Measurements from ENCODE around the gene CYB5R4.
"Not testable (repeated sequence)": the region's sequence is repeated elsewhere in the genome, so short reads cannot be mapped to it uniquely, and the experiment has no call there.

Gene CYB5R4

DNA sequence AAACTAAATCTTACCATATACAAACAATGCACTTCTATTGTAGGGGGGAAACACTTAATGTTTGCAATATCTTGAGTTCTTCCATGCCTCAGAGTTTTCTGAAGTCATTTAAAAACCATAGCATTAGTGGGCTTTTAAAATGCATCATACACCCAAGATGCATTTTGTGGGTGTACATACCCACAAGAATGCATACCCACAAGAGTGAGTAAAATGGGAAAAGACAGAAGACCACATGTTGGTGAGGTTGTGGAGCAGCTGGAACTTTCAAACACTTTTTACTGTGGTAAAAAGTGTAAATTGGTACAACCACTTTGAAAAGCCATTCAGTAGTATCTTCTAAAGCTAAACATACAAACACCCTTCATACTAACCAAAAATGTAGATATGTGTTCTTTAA lies 57.5 kb downstream of the CYB5R4 start:
- no peak for DNase-seq

DNA sequence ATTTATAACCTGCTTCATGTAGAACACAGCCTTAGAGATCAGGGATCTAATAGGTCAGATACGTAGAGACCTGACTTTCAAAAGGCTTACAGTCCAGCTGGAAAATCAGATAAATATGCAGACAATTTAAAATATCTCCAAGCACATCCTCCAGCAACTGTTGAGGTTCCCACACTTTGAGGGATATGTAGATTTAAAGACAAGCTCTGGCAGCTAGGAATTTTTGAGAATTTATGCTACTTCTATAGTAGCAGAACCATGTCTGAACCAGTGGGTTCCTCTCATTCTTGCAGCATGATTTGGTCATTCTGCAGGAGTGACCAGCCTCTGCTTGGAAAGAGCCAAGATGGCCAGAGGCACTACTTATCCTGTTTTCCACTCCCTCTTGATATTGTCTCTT lies 60.5 kb downstream of the CYB5R4 start:
- peak; percentile 72 for DNase-seq

DNA sequence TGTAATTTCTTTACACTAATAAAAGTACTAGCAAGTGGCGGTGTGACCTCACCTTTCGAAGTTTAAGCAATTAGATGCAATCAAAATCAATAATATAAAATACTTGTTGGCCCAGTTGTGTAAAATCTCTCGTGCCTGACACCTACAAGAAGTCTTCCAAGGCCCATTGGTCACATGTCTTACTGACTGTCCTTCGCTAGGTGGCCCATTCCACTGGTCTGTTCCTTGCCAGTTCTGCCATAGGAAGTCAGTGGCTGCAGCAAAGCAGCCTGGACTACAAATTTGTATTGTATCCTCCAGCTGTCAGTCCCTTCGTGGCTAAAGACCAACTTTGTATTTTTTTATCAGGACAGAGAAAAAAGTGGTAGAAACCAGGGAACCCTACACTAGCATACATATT lies 61.8 kb downstream of the CYB5R4 start:
- no peak for DNase-seq

DNA sequence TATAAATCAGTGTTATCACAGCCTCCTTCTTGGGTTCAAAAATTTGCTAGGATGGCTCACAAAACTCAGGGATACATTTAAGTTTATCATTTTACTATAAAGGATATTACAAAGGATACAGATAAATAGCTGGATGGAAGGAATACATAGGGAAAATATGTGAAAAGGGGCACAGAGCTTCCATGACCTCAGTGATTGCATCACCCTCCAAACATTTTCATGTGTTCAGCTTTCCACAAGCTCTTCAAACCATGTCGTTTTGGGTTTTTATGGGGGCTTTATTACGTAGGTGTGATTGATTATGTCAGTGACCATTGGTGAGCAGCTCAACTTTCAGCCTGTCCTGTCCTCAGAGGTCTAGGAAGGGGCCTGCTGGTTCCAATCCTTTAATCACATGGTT lies 68.0 kb downstream of the CYB5R4 start:
- no peak for DNase-seq

DNA sequence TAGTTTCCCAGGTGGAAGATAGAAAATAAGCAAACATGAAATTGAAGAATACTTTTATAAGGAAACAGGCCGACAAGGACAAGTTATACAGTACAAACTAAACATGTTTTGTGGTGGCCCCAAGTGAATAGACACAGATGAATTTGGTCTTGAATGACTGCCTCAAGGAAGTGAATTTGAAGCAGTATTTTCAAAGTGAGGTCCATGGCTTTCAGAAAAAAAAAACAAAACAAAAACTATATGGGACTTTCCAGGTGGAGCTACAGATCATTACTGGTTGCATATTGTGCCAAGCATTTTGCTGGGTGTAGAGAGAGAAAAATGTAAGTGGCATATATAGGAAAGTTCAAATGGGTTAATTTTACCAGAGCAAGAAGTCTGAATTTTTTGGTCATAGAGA lies 68.8 kb downstream of the CYB5R4 start:
- no peak for DNase-seq

DNA sequence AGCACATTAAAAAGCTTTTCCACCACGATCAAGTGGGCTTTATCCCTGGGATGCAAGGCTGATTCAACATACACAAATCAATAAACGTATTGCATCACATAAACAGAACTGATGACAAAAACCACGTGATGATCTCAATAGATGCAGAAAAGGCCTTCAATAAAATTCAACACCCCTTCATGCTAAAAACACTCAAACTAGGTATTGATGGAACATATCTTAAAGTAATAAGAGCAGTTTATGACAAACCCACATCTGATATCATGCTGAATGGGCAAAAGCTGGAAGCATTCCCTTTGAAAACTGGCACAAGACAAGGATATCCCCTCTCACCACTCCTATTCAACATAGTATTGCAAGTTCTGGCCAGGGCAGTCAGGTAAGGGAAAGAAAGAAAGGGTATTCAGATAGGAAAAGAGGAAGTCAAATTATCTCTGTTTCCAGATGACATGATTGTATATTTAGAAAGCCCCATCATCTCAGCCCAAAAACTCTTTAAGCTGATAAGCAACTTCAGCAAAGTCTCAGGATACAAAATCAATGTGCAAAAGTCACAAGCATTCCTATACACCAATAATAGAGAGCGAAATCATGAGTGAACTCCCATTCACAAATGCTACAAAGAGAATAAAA lies 86.8 kb downstream of the CYB5R4 start:
- DNase-seq, result not testable (repeated sequence)

DNA sequence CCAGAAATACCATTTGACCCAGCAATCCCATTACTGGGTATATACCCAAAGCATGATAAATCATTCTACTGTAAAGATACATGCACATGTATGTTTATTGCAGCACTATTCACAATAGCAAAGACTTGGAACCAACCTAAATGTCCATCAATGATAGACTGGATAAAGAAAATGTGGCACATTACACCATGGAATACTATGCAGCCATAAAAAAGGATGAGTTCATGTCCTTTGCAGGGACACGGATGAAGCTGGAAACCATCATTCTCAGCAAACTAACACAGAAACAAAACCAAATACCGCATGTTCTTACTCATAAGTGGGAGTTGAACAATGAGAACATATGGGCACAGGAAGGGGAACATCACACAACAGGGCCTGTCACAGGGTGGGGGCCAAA lies 88.5 kb downstream of the CYB5R4 start:
- DNase-seq, result not testable (repeated sequence)

DNA sequence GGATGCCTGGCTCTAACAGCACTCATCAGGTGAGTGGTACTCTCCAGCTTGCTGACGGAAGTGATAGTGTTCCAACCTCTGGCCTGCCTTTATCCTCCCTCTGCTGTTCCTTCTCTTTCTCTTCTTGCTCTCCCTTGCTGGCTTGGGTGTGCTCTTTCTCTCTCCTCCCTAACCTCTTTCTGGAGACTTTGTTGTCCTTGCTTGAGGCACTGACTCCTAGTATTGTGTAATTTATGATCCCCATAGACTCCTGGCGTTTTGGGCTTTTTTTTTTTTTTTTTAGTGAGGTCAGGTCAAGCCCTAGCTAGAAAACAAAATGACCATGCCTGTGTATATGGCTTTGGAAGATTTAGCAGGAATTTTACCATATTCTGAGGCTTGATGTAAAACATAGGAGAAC lies 89.4 kb downstream of the CYB5R4 start:
- DNase-seq, result no peak

DNA sequence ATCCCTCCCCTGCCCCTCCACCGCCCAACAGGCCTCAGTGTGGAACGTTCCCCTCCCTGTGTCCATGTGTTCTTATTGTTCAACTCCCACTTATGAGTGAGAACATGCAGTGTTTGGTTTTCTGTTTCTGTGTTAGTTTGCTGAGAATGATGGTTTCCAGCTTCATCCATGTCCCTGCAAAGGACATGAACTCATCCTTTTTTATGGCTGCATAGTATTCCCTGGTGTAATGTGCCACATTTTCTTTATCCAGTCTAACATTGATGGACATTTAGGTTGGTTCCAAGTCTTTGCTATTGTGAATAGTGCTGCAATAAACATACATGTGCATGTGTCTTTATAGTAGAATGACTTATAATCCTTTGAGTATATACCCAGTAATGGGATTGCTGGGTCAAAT lies 91.9 kb downstream of the CYB5R4 start:
- not testable (repeated sequence) for DNase-seq

DNA sequence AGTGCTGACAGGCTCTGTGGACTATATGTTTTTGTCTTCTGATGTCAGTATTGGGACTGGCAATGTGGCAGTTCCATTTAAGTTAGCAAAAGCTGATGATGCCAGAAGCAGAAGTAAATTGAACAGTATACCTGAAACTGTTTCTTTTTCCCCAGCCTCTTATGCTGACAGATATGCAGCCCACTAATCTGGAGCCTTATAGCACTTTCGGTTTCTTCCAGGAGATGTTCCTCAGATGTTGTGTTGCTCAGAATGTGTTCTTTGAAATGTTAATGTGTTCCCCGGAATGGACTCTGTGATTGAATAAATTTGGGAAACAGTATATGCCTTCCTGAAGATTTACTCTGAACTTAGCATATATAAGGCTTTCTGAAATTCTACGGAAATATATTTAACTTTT lies 93.3 kb downstream of the CYB5R4 start:
- DNase-seq, result no peak

DNA sequence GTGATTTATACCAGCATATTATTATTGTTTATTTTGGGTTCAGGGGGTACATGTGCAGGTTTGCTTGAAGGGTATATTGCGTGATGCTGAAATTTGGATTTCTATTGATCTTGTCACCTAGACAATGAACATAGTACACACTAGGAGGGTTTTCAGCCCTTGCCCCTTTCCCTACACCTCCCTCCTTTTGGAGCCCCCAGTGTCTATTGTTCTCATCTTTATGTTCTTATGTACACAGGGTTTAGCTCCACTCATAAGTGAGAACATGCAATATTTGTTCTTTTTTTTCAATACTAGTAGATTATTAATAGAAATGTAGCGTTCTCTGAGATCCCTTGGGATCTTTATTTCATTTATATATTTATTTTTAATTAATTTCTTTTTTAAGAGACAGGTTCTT lies 94.9 kb downstream of the CYB5R4 start:
- DNase-seq, result no peak

DNA sequence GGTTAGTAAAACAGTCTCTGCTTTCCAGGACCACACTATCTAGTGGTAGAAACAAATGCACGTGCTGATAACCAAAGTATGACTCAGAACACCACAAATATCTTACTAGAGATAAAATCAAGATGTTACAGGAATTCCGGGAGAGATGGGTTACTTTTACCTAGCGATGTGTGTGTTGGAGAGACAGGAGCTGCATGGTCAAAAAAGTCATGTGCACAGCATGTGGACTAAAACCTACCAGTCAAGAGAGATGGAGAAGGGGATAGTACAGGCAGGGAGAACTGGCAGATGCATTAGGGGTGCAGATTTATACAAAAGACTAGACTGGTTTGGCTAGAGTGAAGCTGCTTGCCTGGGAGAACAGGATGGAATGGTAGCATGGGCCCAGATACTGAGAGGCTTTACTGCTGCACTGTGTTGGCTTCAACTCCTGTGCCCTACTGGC lies 98.8 kb downstream of the CYB5R4 start:
- DNase-seq, result peak; percentile 59

DNA sequence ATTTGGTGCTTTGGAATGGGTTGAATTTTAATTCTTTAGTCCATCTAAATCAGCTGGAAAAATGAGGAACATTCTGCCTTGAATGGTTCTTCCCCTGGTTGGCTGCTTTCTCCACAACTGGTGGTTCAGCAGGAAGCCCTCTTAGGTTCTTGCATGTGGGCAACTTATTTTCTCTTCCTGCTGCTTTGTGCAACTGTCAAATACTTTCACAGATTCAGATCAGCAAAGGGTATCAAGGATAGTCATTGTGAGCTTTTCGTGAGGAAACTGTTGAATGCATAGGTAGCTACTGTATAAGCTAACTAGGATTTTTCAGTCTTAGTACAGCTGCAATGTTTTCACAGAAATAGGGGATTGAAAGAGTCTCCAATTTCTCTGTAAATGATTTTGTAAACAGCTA lies 101.2 kb downstream of the CYB5R4 start:
- DNase-seq, result no peak

DNA sequence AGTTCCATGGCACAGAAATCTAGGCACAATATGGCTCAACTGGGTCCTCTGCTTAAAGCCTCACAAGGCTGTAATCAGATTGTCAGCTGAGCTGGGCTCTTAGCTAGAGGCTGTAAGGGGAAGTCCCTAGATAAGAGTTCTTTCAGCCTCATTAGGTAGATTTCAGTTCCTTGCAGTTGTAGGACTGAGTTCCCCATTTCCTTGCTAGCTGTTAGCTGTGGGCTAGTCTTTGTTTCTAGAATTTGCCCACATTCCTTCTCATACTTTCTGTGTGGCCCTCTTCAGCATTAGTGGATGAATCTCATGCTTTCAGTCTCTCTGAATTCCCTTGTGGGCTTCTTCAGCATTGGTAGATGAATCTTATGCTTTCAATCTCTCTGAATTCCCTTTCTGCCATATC lies 103.1 kb downstream of the CYB5R4 start:
- DNase-seq, result no peak

DNA sequence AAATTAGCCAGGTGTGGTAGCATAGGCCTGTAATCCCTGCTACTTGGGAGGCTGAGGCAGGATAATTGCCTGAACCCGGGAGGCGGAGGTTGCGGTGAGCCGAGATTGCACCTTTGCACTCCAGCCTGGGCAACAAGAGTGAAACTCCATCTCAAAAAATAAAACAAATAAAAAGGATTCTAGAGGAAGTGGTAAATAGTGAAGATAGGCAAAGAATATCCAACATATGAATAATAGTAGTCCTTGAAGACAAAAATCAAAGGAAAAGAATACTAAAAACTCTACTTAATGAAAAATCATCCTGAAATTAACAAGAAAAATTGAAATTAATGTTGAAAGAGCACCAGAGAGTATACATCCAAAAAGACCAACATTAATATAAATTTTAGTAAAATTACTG lies 107.0 kb downstream of the CYB5R4 start:
- DNase-seq, result no peak

DNA sequence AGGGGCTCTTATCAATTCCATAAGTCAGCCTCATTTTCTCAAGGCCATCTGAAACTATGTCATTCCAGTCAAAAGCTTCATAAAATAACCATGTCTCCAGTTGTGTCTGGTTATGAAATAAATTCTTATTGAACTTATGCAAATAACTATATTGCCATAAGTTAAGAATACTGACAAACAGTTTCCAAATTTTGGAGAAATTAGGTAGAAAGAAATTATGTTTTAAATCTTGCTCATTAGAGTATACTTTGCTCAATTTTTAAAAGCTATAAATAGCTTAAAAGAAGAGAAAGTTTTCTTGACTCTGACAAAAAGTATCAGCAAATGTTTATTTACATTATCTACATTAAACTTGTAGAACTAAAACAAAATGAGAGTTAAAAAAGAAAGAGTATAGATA lies 111.1 kb downstream of the CYB5R4 start:
- no peak for DNase-seq

DNA sequence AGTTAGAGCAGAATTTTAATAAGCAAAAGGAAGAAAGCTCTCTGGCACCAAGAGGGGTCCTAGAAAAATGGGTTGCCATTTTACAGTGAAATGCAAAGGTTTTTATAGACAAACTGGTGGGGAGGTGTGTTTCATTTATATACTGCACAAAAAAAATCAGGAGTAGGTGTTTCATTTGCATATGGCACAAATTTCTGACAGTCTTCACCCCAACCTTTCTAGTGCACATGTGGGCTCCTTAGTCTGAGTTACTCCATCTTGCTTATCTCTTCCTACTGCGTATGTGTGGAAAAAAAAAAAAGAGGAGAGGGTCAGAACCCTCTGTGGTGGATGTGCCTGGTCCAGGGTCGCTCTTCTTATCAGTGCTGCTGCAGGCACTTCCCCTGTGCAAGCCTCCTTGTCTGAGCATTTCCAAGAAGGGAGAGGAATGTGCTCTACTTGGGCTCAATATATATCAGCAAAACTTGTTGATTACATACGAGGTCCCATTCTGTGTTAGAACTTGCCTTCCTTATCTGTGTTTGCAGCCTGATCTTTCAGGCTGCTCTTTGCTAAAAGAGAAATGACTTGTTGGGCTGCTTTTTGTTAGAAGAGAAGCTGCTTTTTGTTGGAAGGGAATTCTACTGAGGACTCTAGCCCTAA lies 115.0 kb downstream of the CYB5R4 start:
- no peak for DNase-seq

DNA sequence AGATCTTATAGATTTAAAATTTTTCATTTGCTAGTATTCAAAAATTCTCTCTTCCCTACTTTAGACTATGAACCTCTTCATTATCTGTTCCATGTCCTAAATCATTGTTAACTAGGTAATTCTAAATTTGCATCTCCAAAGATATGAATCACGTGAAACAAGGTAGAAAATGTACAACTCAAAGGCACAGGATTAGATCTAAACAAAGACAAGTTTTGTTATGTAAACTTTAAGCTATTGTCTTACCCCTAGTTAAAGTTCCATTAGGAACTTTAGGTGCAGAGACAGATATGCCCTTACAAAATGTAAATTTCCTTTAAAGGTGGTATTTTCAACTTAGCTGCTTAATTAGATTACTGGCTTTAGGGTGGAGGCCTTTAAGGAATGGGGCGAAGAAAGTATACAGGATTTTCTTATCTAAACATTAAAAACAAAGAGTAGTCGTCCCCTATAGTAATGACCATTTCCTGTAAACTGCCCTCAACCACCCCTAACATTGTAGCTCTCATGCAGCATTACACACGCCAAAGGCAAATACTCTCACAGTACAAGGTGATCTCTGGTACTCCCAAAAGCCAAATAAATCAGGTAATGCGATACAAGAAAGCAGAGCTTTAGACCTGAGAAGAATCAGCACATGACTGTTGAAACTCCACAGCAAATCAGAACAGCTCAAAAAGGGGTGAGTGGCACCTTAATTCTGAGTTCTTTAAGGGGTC lies 116.7 kb downstream of the CYB5R4 start:
- no peak for DNase-seq

DNA sequence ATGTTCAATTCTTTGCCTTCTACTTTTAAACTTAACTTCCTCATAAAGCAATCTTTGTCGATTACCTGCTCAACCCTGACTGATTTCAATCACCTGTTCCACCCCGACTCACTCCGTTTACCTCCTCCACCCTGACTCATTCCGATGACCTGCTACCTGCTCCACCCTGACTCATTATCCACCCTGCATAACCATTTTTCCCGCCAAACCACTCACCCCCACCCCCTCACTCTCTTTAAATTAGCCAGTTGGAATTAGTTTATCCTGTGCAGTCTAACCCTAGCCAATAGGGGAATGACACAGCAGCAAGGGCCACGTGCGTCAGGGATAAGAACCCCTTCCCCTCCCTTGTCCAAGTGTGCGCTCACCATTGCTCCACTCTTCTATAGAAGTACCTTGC lies 117.4 kb downstream of the CYB5R4 start:
- DNase-seq, result no peak

DNA sequence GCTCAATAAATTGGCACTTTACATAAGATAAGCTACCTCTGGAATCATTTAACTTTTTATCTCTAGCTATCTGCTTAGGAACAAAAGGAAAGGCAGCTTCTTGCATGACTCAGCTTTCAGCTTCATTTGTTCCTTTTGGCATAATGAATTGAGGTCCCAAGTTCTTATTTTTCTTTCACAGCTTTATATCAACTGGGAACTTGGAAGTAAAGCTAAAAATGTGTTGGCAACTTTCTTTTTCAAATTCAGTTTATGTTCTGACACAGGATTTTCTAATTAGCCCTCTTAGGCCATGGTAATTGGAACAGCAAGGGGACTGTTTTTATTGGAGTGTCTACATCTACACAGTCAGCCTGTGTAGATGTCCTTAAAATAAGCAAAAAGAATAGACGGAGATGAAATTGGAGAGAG lies 118.8 kb downstream of the CYB5R4 start:
- no peak for DNase-seq

DNA sequence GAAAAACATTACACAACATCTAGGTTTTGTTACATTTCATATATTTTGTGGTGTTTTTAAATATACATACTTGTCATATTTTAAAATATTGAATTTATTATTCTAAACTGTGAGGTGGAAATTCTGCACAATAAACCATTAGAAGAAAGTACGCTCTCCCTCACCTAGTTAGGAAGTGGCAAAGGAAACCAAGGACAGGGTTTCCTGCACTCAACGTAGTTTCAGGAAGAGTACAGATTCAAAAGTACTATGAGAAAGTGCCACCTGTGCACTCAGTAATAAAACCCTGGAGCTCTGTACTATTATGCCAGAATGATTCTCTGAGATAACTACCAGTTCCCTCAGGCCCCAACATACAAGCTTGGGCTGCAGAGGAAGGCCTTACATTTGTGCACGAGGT lies 119.5 kb downstream of the CYB5R4 start:
- DNase-seq, result no peak

DNA sequence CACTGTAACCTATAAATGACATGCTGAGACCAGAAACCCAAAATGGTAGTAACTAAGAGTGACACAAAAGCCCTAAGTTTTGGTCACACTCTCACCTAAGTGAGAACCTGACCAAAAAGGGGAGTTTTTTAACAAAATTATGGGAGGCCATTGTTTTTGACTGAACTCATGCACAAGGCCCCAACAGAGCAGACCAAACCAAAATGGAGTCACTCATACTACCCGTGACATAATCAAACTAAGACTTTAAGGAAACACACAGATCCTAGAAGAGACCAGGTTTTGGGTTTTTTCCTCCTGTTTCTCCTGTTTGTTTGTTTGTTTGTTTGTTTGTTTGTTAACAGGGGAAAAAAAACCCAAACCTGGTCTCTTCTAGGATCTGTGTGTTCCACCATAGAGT lies 124.9 kb downstream of the CYB5R4 start:
- DNase-seq, result no peak

DNA sequence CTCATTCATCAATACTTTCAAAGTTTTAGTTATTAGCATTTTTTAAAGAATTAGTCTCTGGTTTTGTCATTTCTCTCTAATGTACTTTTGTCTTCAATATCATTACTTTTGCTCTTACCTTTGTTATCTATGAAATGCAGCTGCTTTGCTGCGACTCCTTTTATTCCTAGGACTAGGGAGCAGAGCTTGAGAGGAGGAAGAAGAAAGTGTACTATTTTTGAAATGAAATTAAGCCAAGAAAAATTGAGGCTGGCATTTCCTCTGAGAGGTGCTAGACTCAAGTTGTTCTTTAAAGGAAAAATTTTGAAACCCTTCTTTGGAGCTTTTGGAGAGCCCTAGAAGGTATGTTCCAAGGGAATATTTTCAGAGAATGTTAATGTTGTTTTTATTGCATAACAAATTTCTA lies 125.8 kb downstream of the CYB5R4 start:
- no peak for DNase-seq

DNA sequence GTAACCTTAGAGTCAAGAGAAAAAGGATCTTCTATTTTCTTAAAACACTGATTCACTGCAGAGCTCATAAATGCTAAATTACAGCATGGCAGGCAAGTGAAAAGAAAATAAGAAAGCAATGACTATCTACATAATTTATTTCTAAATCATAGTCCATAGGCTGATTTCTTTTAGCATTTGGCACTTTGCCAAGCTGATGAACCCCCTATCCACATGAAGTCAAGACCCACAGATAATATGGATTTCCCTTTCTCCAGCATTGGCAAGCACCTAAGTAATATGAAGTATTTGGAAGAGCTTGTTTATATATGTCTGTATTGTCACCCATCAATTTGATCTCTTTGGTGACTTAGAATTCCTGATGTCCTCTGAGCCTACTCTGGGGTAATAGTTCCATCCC lies 126.2 kb downstream of the CYB5R4 start:
- DNase-seq, result no peak
